ENCODE results near the gene XPO6. TPM values are rescaled to one million over a fixed set of nuclear protein-coding genes. Genes with fewer than 3 reads are reported as not detected.

Gene XPO6
- total RNA-seq, 1 donor from 2014 or later: 25.2 TPM

GRCh38 chr16:28188085-28188916 is 23.5 kb downstream of the XPO6 start:
- peak; percentile 40 for ATAC-seq (ENCODE audit: poor library complexity)
- intact Hi-C loops (cut with DNase I): no loop called here
- no peak for DNase-seq

- ATAC-seq (ENCODE audit: poor library complexity): no peak
- intact Hi-C loops (cut with DNase I): no loop called here
- no peak for DNase-seq
These were observed 24.2 kb downstream of the XPO6 start for GRCh38 chr16:28187595-28188004.

- intact Hi-C loops (cut with DNase I): no loop called here
- no peak for DNase-seq
- ATAC-seq (ENCODE audit: poor library complexity): no peak
These were observed 25.0 kb downstream of the XPO6 start for GRCh38 chr16:28186752-28187151.

- no peak for DNase-seq
- intact Hi-C loops (cut with DNase I): no loop called here
- ATAC-seq (ENCODE audit: poor library complexity): no peak
These were observed 26.1 kb downstream of the XPO6 start for GRCh38 chr16:28185696-28186095.

GRCh38 chr16:28184625-28185024 is 27.1 kb downstream of the XPO6 start:
- ATAC-seq (ENCODE audit: poor library complexity): no peak
- no peak for DNase-seq
- intact Hi-C loops (cut with DNase I): no loop called here

GRCh38 chr16:28183930-28184329 is 27.8 kb downstream of the XPO6 start:
- DNase-seq (no peak), ATAC-seq (ENCODE audit: poor library complexity) (no peak)
- intact Hi-C loops (cut with DNase I): no loop called here

GRCh38 chr16:28183484-28183883 is 28.3 kb downstream of the XPO6 start:
- intact Hi-C loops (cut with DNase I): no loop called here
- DNase-seq (no peak), ATAC-seq (ENCODE audit: poor library complexity) (no peak)

GRCh38 chr16:28182801-28183200 is 29.0 kb downstream of the XPO6 start:
- intact Hi-C loops (cut with DNase I): no loop called here

GRCh38 chr16:28182183-28182582 is 29.6 kb downstream of the XPO6 start:
- intact Hi-C loops (cut with DNase I): no loop called here
- DNase-seq (no peak), ATAC-seq (ENCODE audit: poor library complexity) (peak; percentile 33)

More at GRCh38 chr16:28182801-28183200, 29.0 kb downstream of the XPO6 start:
- no peak for ATAC-seq (ENCODE audit: poor library complexity)
- DNase-seq: no peak

- peak; percentile 85 for ATAC-seq (ENCODE audit: poor library complexity)
- intact Hi-C loops (cut with DNase I): no loop called here
- DNase-seq: no peak
These were observed 30.2 kb downstream of the XPO6 start for GRCh38 chr16:28181515-28181914.

GRCh38 chr16:28180655-28181460 is 30.9 kb downstream of the XPO6 start:
- intact Hi-C loops (cut with DNase I): no loop called here
- no peak for ATAC-seq (ENCODE audit: poor library complexity)
- DNase-seq: no peak

GRCh38 chr16:28179354-28179753 is 32.4 kb downstream of the XPO6 start:
- DNase-seq (no peak), ATAC-seq (ENCODE audit: poor library complexity) (no peak)
- intact Hi-C loops (cut with DNase I): no loop called here

- intact Hi-C loops (cut with DNase I): no loop called here
- ATAC-seq (ENCODE audit: poor library complexity): no peak
- no peak for DNase-seq
These were observed 36.0 kb downstream of the XPO6 start for GRCh38 chr16:28175715-28176114.

GRCh38 chr16:28172336-28172735 is 39.4 kb downstream of the XPO6 start:
- DNase-seq (no peak), ATAC-seq (ENCODE audit: poor library complexity) (no peak)
- intact Hi-C loops (cut with DNase I): no loop called here

- intact Hi-C loops (cut with DNase I): no loop called here
- ATAC-seq (ENCODE audit: poor library complexity) (no peak), DNase-seq (no peak)
These were observed 39.9 kb downstream of the XPO6 start for GRCh38 chr16:28171816-28172215.

- no peak for DNase-seq
- intact Hi-C loops (cut with DNase I): no loop called here
These were observed 42.7 kb downstream of the XPO6 start for GRCh38 chr16:28168991-28169554.

GRCh38 chr16:28167730-28168129 is 44.0 kb downstream of the XPO6 start:
- intact Hi-C loops (cut with DNase I): no loop called here
- no peak for ATAC-seq (ENCODE audit: poor library complexity)

More at GRCh38 chr16:28168991-28169554, 42.7 kb downstream of the XPO6 start:
- ATAC-seq (ENCODE audit: poor library complexity): no peak

GRCh38 chr16:28167221-28167620 is 44.5 kb downstream of the XPO6 start:
- intact Hi-C loops (cut with DNase I): no loop called here
- no peak for ATAC-seq (ENCODE audit: poor library complexity)

More at GRCh38 chr16:28167730-28168129, 44.0 kb downstream of the XPO6 start:
- no peak for DNase-seq

GRCh38 chr16:28166394-28167208 is 45.2 kb downstream of the XPO6 start:
- intact Hi-C loops (cut with DNase I): no loop called here
- DNase-seq (no peak), ATAC-seq (ENCODE audit: poor library complexity) (no peak)

More at GRCh38 chr16:28167221-28167620, 44.5 kb downstream of the XPO6 start:
- DNase-seq: no peak
